SK-N-SH (cell line): Measurements from ENCODE around the gene BLOC1S1.

Experiments
- ELF1 ChIP-seq: IDR thresholded peaks from 2 replicates; pipeline ENCODE4 v1.4.0; 2012
- EZH2phosphoT487 ChIP-seq: fragments of 200-600 bp; sonication (generic); IDR thresholded peaks from 2 replicates; pipeline ENCODE4 v1.6.1; 2017; ENCODE audit warnings: low read depth, mixed run types, mild to moderate bottlenecking, antibody characterized with exemption, moderate library complexity, borderline replicate concordance
- FOXM1 ChIP-seq: IDR thresholded peaks from 2 replicates; pipeline ENCODE4 v1.4.0; 2012; ENCODE audit warnings: low read depth, mild to moderate bottlenecking
- GABPA ChIP-seq: IDR thresholded peaks from 2 replicates; pipeline ENCODE4 v1.4.0; 2012; ENCODE audit warnings: low read depth, mild to moderate bottlenecking
- MAX ChIP-seq: IDR thresholded peaks from 2 replicates; pipeline ENCODE4 v1.4.0; 2012; ENCODE audit warnings: low read depth
- MXI1 ChIP-seq: IDR thresholded peaks from 2 replicates; pipeline ENCODE4 v1.6.1; 2012; ENCODE audit warnings: mild to moderate bottlenecking, low read depth, low read length, improper control_type of control experiment
- NFIC ChIP-seq: IDR thresholded peaks from 2 replicates; pipeline ENCODE4 v1.4.0; 2012; ENCODE audit warnings: borderline replicate concordance
- POLR2AphosphoS5 ChIP-seq: IDR thresholded peaks from 2 replicates; pipeline ENCODE4 v1.6.1; 2012; ENCODE audit warnings: low read depth, low read length
- RCOR1 ChIP-seq: fragments of 150-350 bp; IDR thresholded peaks from 2 replicates; pipeline ENCODE4 v1.6.1; 2017; ENCODE audit warnings: antibody characterized with exemption, low read length
- RXRA ChIP-seq: IDR thresholded peaks from 2 replicates; pipeline ENCODE4 v1.4.0; 2012; ENCODE audit warnings: low read depth, mild to moderate bottlenecking, borderline replicate concordance
- SMC3 ChIP-seq: IDR thresholded peaks from 2 replicates; pipeline ENCODE4 v1.6.1; 2012; ENCODE audit warnings: low read depth, low read length, improper control_type of control experiment
- YY1 ChIP-seq: IDR thresholded peaks from 2 replicates; pipeline ENCODE4 v1.4.0; 2012; ENCODE audit warnings: low read depth, mild to moderate bottlenecking
- TF ChIP-seq, protein P1 (sequence below): fragments of 200-600 bp; sonication (generic); IDR thresholded peaks from 2 replicates; pipeline ENCODE4 v1.6.1; 2017; ENCODE audit warnings: antibody characterized with exemption, mild to moderate bottlenecking, moderate library complexity

DNA sequence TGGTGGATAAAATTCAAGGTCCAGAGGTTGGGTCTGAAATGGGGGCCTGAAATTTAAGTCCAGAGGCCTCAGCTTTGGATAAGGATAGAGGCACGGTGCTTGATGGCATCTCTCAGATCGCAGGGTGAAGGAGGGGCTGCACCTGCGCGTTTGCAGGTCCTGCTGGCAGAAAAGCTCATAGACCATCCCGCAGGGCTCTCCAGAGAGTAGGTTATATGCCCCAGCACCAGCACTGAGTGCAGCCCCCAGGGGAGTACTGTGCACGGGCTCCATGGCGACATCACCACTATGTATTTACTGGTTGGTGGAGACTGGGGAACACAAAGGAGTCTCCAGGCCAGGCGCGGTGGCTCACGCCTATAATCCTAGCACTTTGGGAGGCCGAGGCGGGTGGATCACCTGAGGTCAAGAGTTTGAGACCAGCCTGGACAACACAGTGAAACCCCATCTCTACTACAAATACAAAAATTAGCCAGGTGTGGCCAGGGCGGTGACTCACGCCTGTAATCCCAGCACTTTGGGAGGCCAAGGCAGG, 17.2 kb downstream of the BLOC1S1 start:
- TF ChIP-seq, protein P1, sequence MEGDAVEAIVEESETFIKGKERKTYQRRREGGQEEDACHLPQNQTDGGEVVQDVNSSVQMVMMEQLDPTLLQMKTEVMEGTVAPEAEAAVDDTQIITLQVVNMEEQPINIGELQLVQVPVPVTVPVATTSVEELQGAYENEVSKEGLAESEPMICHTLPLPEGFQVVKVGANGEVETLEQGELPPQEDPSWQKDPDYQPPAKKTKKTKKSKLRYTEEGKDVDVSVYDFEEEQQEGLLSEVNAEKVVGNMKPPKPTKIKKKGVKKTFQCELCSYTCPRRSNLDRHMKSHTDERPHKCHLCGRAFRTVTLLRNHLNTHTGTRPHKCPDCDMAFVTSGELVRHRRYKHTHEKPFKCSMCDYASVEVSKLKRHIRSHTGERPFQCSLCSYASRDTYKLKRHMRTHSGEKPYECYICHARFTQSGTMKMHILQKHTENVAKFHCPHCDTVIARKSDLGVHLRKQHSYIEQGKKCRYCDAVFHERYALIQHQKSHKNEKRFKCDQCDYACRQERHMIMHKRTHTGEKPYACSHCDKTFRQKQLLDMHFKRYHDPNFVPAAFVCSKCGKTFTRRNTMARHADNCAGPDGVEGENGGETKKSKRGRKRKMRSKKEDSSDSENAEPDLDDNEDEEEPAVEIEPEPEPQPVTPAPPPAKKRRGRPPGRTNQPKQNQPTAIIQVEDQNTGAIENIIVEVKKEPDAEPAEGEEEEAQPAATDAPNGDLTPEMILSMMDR = no peak
- TF ChIP-seq POLR2AphosphoS5 = no peak
- no peak for TF ChIP-seq MAX
- TF ChIP-seq GABPA = no peak
- no peak for TF ChIP-seq FOXM1
- TF ChIP-seq EZH2phosphoT487 = no peak
- no peak for TF ChIP-seq MXI1
- no peak for TF ChIP-seq SMC3
- no peak for TF ChIP-seq YY1
- TF ChIP-seq NFIC = no peak
- TF ChIP-seq RCOR1 = no peak
- no peak for TF ChIP-seq ELF1
- no peak for TF ChIP-seq RXRA
